HepG2 (cell line): ENCODE measurements around the gene IQCH. TPM values are rescaled to one million over a fixed set of nuclear protein-coding genes. Genes with fewer than 3 reads are reported as not detected.

Experiments
- HDAC1 ChIP-seq: sonication (generic); formaldehyde crosslinking; IDR thresholded peaks from 2 replicates; pipeline ENCODE4 v1.5.1; 2020; ENCODE audit warnings: mild to moderate bottlenecking, missing genetic modification reagents
- IRF9 ChIP-seq: sonication (generic); formaldehyde crosslinking; IDR thresholded peaks from 2 replicates; pipeline ENCODE4 v1.8.0; 2022; ENCODE audit warnings: missing genetic modification reagents, mild to moderate bottlenecking, borderline replicate concordance
- KLF13 ChIP-seq: sonication (generic); formaldehyde crosslinking; IDR thresholded peaks from 2 replicates; pipeline ENCODE4 v1.4.0; 2020; ENCODE audit warnings: mild to moderate bottlenecking, missing genetic modification reagents
- SALL1 ChIP-seq: sonication (generic); formaldehyde crosslinking; IDR thresholded peaks from 2 replicates; pipeline ENCODE4 v1.8.0; 2022; ENCODE audit warnings: mild to moderate bottlenecking, missing genetic modification reagents
- ZNF292 ChIP-seq: sonication (generic); formaldehyde crosslinking; IDR thresholded peaks from 2 replicates; pipeline ENCODE4 v1.8.1; 2022; ENCODE audit warnings: mild to moderate bottlenecking, low read depth, missing genetic modification reagents, borderline replicate concordance
- ZNF407 ChIP-seq: sonication (generic); formaldehyde crosslinking; IDR thresholded peaks from one replicate; pipeline ENCODE4 v1.5.1; 2020; ENCODE audit warnings: mild to moderate bottlenecking, missing genetic modification reagents; ENCODE audit errors: not compliant biosample characterization
- ZNF441 ChIP-seq: sonication (generic); formaldehyde crosslinking; IDR thresholded peaks from 2 replicates; pipeline ENCODE4 v1.7.0; 2021; ENCODE audit warnings: missing genetic modification reagents, borderline replicate concordance
- ZNF543 ChIP-seq: sonication (generic); formaldehyde crosslinking; IDR thresholded peaks from 2 replicates; pipeline ENCODE4 v1.4.0; 2020; ENCODE audit warnings: mild to moderate bottlenecking, missing genetic modification reagents
- ZNF737 ChIP-seq: sonication (generic); formaldehyde crosslinking; IDR thresholded peaks from 2 replicates; pipeline ENCODE4 v1.5.0; 2020; ENCODE audit warnings: missing genetic modification reagents, mild to moderate bottlenecking, borderline replicate concordance
- ZNF883 ChIP-seq: sonication (generic); formaldehyde crosslinking; IDR thresholded peaks from 2 replicates; pipeline ENCODE4 v1.5.1; 2020; ENCODE audit warnings: mild to moderate bottlenecking, missing genetic modification reagents; ENCODE audit errors: not compliant biosample characterization
- polyA plus RNA-seq, 8 experiments: library from polyadenylated mRNA; depleted of rRNA in 3 of 8; stranded (reverse) in 7 of 8; unstranded in 1 of 8; fragments of >200 nt; fragmentation: Illumina TruSeq in 4 of 8; extraction: Trizol in 4 of 8; gene quantifications; 2 replicates each; pipeline versions ENCODE4 v1.2.1 to v1.2.3, GENCODE V29; 2011 to 2016; ENCODE audit warnings: low read depth in 4 of 8, missing spikeins in 1 of 8, mixed read lengths in 1 of 8; ENCODE audit not compliant: insufficient read depth in 1 of 8
- total RNA-seq, 5 experiments: library from RNA; depleted of rRNA; stranded (reverse); fragments of >200 nt; fragmentation: Illumina TruSeq; extraction: Trizol; gene quantifications; 2 replicates each; pipeline ENCODE4 v1.2.3, GENCODE V29; 2016; ENCODE audit warnings: low read depth in 1 of 5

IQCH gene
- total and polyA plus RNA-seq, 2 of the 13 experiments (the other 11 are each of a cell fraction or from before 2014, with no cell fraction given) = 0.16 to 0.55 TPM

- TF ChIP-seq ZNF407 (CRISPR knock-in tag) (peak; percentile 58), KLF13 (no peak), ZNF883 (CRISPR knock-in tag) (no peak), IRF9 (CRISPR knock-in tag) (no peak), HDAC1 (CRISPR knock-in tag) (peak; percentile 60), ZNF441 (CRISPR knock-in tag) (peak; percentile 31; the same call in 1 of the 2 replicates), ZNF543 (CRISPR knock-in tag) (no peak), ZNF292 (CRISPR knock-in tag) (no peak), SALL1 (CRISPR knock-in tag) (peak; percentile 21; the same call in 1 of the 2 replicates), ZNF737 (CRISPR knock-in tag) (no peak)
Observed at GRCh38 chr15:67542420-67543347, 288.1 kb downstream of the IQCH start, which contains the start of gene MAP2K5 (continued).
